Muscle of leg (tissue), 11 donors: ENCODE data around the gene SIVA1. TPM values are rescaled to one million over a fixed set of nuclear protein-coding genes. Genes with fewer than 3 reads are reported as not detected.

Experiments
- DNase-seq: peaks from one replicate; pipeline ENCODE4 v3.0.0; 2013
- H3K27ac ChIP-seq: one replicate; pipeline ENCODE4 v1.5.1; 2013; ENCODE audit warnings: mild to moderate bottlenecking, low read length, control low read depth
- H3K27me3 ChIP-seq: one replicate; pipeline ENCODE4 v1.6.1; 2013; ENCODE audit warnings: low read length; ENCODE audit not compliant: control insufficient read depth, insufficient read depth
- H3K36me3 ChIP-seq: one replicate; pipeline ENCODE4 v1.6.1; 2013; ENCODE audit warnings: low read length; ENCODE audit not compliant: control insufficient read depth, insufficient read depth
- H3K4me1 ChIP-seq: one replicate; pipeline ENCODE4 v1.6.1; 2013; ENCODE audit warnings: low read length; ENCODE audit not compliant: control insufficient read depth, insufficient read depth
- H3K4me3 ChIP-seq: one replicate; pipeline ENCODE4 v1.5.1; 2013; ENCODE audit warnings: low read length, control low read depth
- H3K9me3 ChIP-seq: replicated peaks from 2 replicates; pipeline ENCODE4 v1.6.1; 2013; ENCODE audit warnings: low read depth, low read length; ENCODE audit not compliant: control insufficient read depth
- WGBS: methylation state at CpG from one replicate; pipeline ENCODE4 v1.1.5; 2013; ENCODE audit warnings: missing lambda C conversion rate; ENCODE audit not compliant: insufficient coverage; 5-methylcytosine and 5-hydroxymethylcytosine counted together
- polyA plus RNA-seq, 8 donors: library from polyadenylated mRNA; unstranded; fragments of 120-200 nt; gene quantifications; one replicate each; pipeline versions ENCODE4 v1.2.1 to v1.2.3, GENCODE V29; 2013; ENCODE audit warnings: inconsistent platforms in 1 of 8, low replicate concordance in 1 of 8; ENCODE audit not compliant: insufficient read length in 8 of 8, insufficient read depth in 1 of 8
- total RNA-seq: library from RNA; stranded (reverse); fragments of 120-200 nt; gene quantifications from one replicate; pipeline ENCODE4 v1.2.4, GENCODE V29; 2013

Gene SIVA1
- total and polyA plus RNA-seq, 9 donors: 66.1 to 110 (median 82.4) TPM

DNA sequence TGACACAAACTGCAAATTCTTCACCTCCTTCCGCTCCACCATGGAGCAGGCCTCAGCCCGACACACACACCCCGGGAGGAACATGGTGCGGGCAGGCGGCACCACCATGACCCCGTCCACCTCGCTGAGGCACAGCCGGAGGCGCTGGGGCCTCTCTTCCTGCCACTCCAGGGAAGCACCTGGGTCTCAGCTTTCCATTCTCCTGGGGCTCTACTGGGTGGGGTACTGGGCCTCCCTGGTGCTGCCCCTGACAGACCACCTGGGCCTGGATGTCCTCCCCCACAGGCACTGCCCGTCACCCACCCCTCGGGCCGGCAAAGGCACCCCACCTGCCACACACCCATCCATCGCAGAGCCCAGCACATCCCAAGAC is 32.7 kb downstream of the SIVA1 start:
- Histone ChIP-seq H3K4me1 (peaks cover 38% of the 10 kb centered on the region), H3K27me3 (no peaks in the 10 kb centered on the region), H3K36me3 (peaks cover 69% of the 10 kb centered on the region), H3K4me3 (no peak overlapping the region), H3K27ac (no peak overlapping the region), H3K9me3 (no peaks in the 10 kb centered on the region)
- DNase-seq: no peak
- WGBS: 81% methylated on average over 11 of the region's 13 CpGs

GRCh38 chr14:104786091-104786586 is 33.2 kb downstream of the SIVA1 start:
- DNase-seq: no peak
- H3K4me1 ChIP-seq: peaks cover 38% of the 10 kb centered on the region
- H3K36me3 ChIP-seq: peaks cover 69% of the 10 kb centered on the region
- 75% methylated on average over 8 of the region's 14 CpGs for WGBS
- H3K4me3 ChIP-seq: no peak overlapping the region
- H3K9me3 ChIP-seq: no peaks in the 10 kb centered on the region
- no peak overlapping the region for H3K27ac ChIP-seq
- H3K27me3 ChIP-seq: no peaks in the 10 kb centered on the region

DNA sequence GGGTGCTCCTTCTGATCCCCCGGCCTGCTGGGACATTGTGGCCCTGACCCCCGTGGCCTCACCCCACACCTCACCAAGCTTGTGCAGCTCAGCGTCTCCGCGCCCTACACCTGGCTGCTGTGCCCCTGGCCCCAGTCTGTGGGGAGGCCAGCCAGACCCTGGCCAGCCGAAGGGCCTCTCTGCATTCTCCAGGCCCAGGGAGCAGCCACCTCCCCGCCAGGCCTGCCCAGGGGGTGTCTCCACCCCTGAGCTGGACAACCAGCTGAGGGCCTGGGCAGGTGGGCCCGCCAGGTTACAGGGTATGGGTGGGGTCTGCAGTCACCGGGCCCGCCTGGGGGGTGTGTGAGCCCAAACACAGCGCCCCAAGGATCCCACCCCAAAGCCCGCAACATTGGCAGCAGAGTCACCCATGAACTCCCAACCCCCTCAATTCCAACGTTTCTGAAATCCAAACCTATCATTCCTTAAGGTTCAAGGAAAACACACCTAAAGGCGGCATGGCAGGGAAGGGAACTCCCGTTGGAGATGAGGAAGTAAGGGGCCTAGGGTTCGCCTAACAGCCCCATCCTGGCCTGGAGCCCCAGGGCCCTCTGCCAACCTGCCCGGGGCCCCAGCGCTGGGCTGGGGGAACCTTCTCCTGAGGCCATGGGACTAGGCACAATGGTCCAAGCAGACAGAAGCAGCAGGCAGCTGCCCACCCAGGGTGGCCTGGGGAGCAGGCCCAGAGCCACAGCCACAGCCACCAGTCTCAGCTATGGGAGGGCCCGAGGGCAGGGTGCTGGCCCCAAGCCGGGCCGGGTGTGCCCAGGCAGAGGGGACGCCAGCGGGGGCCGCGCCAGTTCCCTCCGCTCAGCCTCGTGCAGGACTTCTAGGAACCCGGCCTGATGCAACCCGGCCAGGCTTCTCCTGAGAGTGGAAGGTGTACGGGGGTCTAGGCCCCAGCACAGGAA is 34.1 kb downstream of the SIVA1 start:
- Histone ChIP-seq H3K9me3 (no peaks in the 10 kb centered on the region), H3K27me3 (no peaks in the 10 kb centered on the region), H3K36me3 (peaks cover 73% of the 10 kb centered on the region), H3K4me1 (peaks cover 43% of the 10 kb centered on the region), H3K27ac (no peak overlapping the region), H3K4me3 (no peak overlapping the region)
- DNase-seq: no peak
- 84% methylated on average over 19 of the region's 30 CpGs for WGBS

DNA sequence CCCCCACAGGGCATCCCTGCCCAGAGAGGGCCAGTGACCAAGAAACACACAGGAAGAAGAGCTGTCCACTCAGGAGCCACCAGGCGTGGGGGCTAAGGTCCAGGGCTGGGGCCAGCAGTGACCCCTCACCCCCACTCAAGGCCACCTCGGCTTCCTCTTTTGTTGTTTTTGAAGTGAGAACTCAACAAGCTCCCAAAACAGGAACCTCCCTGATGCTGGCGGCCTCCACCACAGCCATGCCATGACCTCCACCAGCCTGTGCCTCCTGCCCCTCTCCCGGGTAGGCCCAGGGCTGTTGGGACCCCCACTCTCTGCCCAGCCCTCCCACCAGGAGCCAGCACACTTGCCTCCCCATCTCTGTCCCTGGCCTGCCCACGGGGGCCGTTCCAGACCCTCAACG is 34.8 kb downstream of the SIVA1 start:
- H3K4me1 ChIP-seq: peaks cover 49% of the 10 kb centered on the region
- peaks cover 77% of the 10 kb centered on the region for H3K36me3 ChIP-seq

DNA sequence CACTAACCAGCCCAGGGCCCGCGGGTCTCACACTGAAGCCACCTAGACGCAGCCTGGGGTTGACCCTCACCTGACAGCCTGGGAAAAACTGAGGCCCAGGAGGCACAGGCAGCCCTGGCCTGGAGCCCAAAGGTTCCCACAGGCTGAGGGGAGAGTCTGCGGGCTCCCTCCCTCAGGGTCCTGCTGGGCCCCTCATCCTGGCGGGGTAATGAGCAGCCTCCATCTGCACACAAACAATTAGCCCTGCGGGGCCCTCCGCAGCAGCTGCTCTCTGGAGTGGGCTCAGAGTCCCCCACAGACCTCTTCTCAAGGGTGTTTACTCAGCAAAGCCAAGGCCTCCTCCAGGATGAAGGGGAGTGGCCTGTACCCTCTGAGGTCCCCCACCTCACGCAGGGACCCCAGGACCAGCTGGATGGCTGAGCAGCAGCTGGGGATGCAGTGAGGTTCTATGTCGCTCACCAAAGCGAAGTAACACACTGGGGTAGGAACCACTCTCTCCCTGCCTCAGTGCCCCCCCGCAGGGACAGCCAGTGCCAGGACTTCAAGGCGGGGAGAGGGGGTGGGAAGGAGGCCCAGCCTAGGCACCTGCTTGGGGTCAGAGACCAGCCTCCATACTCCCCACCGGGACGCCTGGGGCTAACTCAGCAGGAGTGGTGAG is 35.3 kb downstream of the SIVA1 start:
- H3K4me1 ChIP-seq: peaks cover 51% of the 10 kb centered on the region
- H3K36me3 ChIP-seq: peaks cover 73% of the 10 kb centered on the region
- DNase-seq: no peak
- no peak overlapping the region for H3K4me3 ChIP-seq
- no peaks in the 10 kb centered on the region for H3K27me3 ChIP-seq
- WGBS: 78% methylated on average over 5 of the region's 14 CpGs
- H3K9me3 ChIP-seq: no peaks in the 10 kb centered on the region
- H3K27ac ChIP-seq: no peak overlapping the region

More for the DNA sequence above, 34.8 kb downstream of the SIVA1 start:
- Histone ChIP-seq H3K27ac (no peak overlapping the region), H3K9me3 (no peaks in the 10 kb centered on the region), H3K4me3 (no peak overlapping the region), H3K27me3 (no peaks in the 10 kb centered on the region)
- DNase-seq: no peak
- 82% methylated on average over 5 of the region's 7 CpGs for WGBS

- Histone ChIP-seq H3K27ac (no peak overlapping the region), H3K27me3 (no peaks in the 10 kb centered on the region), H3K4me3 (no peak overlapping the region), H3K9me3 (no peaks in the 10 kb centered on the region), H3K36me3 (peaks cover 76% of the 10 kb centered on the region), H3K4me1 (peaks cover 55% of the 10 kb centered on the region)
- 80% methylated on average over 37 of the region's 39 CpGs for WGBS
- DNase-seq: no peak
These were observed 36.1 kb downstream of the SIVA1 start for GRCh38 chr14:104788873-104789663.

DNA sequence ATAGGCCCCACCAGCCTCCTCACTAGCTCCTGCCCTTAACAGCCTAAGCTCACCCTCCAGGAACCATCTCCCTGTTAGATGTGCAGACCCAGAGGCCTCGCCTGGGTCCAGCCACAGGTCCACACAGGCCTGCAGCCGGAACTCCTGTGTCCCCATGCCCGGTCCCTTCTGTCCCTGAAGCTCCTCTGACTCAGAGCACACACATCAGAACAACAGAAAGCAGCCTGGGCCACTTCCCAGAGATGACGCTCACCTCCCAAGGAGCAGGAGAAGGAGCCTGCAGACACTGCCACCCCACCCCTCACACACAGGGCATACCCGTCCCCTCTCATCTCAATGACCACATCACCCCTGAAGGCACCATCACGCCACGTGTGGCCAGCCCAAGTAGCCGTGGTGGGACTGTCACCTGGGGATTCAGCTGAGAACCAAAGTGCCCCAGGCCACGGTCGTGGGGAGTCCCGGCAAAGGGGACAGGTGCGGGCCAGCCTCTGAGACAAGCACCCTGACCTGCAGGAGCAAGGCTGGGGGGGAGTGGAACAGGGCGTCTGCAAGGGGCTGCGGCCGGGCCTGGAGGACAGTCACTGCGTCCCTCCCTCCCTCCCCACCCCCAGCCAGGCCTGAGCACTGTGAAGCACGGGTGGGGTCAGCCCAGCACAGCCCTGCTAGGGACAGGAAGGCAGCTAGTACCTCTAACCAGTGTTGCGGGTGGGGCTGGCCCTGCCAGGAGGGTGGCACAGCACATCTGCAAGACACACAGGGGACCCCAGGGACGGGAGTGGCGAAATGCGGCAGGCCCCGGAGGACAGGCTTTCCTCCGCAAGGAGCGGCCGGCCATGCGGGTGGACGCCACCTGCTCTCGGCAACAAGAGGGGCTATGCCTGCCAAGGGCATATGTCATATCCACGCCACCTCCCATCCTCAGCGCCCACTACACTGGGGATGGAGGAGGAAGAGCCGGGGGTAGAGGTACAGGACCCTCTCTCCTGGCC is 37.1 kb downstream of the SIVA1 start:
- H3K9me3 ChIP-seq: no peaks in the 10 kb centered on the region
- no peak overlapping the region for H3K27ac ChIP-seq
- 83% methylated on average over 17 of the region's 31 CpGs for WGBS
- H3K4me3 ChIP-seq: no peak overlapping the region
- no peaks in the 10 kb centered on the region for H3K27me3 ChIP-seq
- peaks cover 74% of the 10 kb centered on the region for H3K36me3 ChIP-seq
- no peak for DNase-seq
- H3K4me1 ChIP-seq: peaks cover 55% of the 10 kb centered on the region

DNA sequence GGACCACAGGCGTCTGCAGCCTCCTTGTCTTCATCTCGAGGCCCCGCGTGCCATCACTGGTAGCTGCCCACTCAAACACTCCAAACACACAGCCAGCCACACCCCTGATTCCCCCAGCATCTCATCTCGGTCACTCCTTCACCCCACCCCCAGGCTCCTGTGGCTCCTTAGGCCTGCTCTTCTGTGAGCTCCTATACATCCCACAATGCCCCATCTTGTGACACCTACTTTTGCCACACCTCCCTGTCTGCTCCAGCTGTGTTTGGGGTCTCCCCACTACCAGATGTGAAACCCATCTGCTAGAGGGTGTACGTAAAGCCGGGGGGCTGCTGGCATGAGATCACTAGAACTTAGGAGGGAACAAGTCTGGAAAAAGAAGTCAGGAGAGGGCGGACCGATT is 38.5 kb downstream of the SIVA1 start:
- H3K27me3 ChIP-seq: no peaks in the 10 kb centered on the region
- no peaks in the 10 kb centered on the region for H3K9me3 ChIP-seq
- DNase-seq: no peak
- no peak overlapping the region for H3K4me3 ChIP-seq
- peaks cover 58% of the 10 kb centered on the region for H3K4me1 ChIP-seq
- 75% methylated on average over 5 of the region's 9 CpGs for WGBS
- no peak overlapping the region for H3K27ac ChIP-seq
- H3K36me3 ChIP-seq: peaks cover 63% of the 10 kb centered on the region
